Bronchial epithelial cell (primary cell): ENCODE measurements around the gene RHBDD2. TPM values are rescaled to one million over a fixed set of nuclear protein-coding genes. Genes with fewer than 3 reads are reported as not detected.
"Not testable (repeated sequence)": the region's sequence is repeated elsewhere in the genome, so short reads cannot be mapped to it uniquely, and the experiment has no call there.

ENCODE experiments used
- DNase-seq: peaks from one replicate; pipeline ENCODE4 v3.0.0-alpha.2; 2010; ENCODE audit warnings: low read depth
- FAIRE-seq: peaks from 2 replicates; lab custom pipeline; 2011; peaks lifted over from hg19 to GRCh38; lab: Jason Lieb, UNC
- H3K27me3 ChIP-seq: 2 replicates; pipeline ENCODE4 v1.5.1; 2011; ENCODE audit warnings: low read length; ENCODE audit not compliant: control insufficient read depth, insufficient read depth
- H3K36me3 ChIP-seq: 2 replicates; pipeline ENCODE4 v1.5.1; 2011; ENCODE audit warnings: low read length; ENCODE audit not compliant: control insufficient read depth, insufficient read depth
- H3K4me3 ChIP-seq: 2 replicates; pipeline ENCODE4 v1.5.1; 2011; ENCODE audit warnings: mild to moderate bottlenecking, low read depth, low read length, control low read depth
- CTCF ChIP-seq: IDR thresholded peaks from 2 replicates; pipeline ENCODE4 v1.5.1; 2011; ENCODE audit warnings: mild to moderate bottlenecking, moderate library complexity, low read length, control low read depth, inconsistent platforms; ENCODE audit not compliant: insufficient read depth, severe bottlenecking
- total RNA-seq: library from RNA; depleted of rRNA; stranded (reverse); fragments of >200 nt; gene quantifications from 2 replicates; pipeline ENCODE4 v1.2.1, GENCODE V29; 2014

Gene RHBDD2
- total RNA-seq, 1 donor from 2014 or later: 10.8 TPM

GRCh38 chr7:75876126-75876881 is 2.5 kb upstream of the RHBDD2 start:
- Histone ChIP-seq H3K4me3 (no peak overlapping the region), H3K36me3 (peaks cover 4% of the 10 kb centered on the region), H3K27me3 (no peaks in the 10 kb centered on the region)
- TF ChIP-seq CTCF: no peak
- no peak for FAIRE-seq
- peak; percentile 40 for DNase-seq

GRCh38 chr7:75878312-75878768 is 494 bp upstream of the RHBDD2 start:
- H3K27me3 ChIP-seq: no peaks in the 10 kb centered on the region
- DNase-seq: no peak
- peaks cover 16% of the 10 kb centered on the region for H3K36me3 ChIP-seq
- TF ChIP-seq CTCF: no peak
- no peak for FAIRE-seq
- peak overlapping the region; percentile 73 for H3K4me3 ChIP-seq

GRCh38 chr7:75879771-75880184 is 944 bp downstream of the RHBDD2 start:
- FAIRE-seq: no peak
- no peak for TF ChIP-seq CTCF

GRCh38 chr7:75880242-75880641 is 1.4 kb downstream of the RHBDD2 start:
- no peak for TF ChIP-seq CTCF
- FAIRE-seq (no peak), DNase-seq (no peak)
- Histone ChIP-seq H3K36me3 (peaks cover 29% of the 10 kb centered on the region), H3K27me3 (no peaks in the 10 kb centered on the region), H3K4me3 (no peak overlapping the region)

More at GRCh38 chr7:75879771-75880184, 944 bp downstream of the RHBDD2 start:
- Histone ChIP-seq H3K27me3 (no peaks in the 10 kb centered on the region), H3K36me3 (peaks cover 26% of the 10 kb centered on the region), H3K4me3 (peak overlapping the region; percentile 73)
- DNase-seq: peak; percentile 17

GRCh38 chr7:75881436-75882095 is 2.7 kb downstream of the RHBDD2 start:
- no peak for DNase-seq
- H3K4me3 ChIP-seq: no peak overlapping the region
- no peaks in the 10 kb centered on the region for H3K27me3 ChIP-seq
- no peak for FAIRE-seq
- TF ChIP-seq CTCF: no peak
- H3K36me3 ChIP-seq: peaks cover 33% of the 10 kb centered on the region

- H3K36me3 ChIP-seq: peaks cover 38% of the 10 kb centered on the region
- H3K27me3 ChIP-seq, DNase-seq, FAIRE-seq, H3K4me3 ChIP-seq: not testable (repeated sequence)
These were observed 4.5 kb downstream of the RHBDD2 start for GRCh38 chr7:75883265-75883824.
